ENCODE results near the gene C4BPA.

Gene C4BPA

DNA sequence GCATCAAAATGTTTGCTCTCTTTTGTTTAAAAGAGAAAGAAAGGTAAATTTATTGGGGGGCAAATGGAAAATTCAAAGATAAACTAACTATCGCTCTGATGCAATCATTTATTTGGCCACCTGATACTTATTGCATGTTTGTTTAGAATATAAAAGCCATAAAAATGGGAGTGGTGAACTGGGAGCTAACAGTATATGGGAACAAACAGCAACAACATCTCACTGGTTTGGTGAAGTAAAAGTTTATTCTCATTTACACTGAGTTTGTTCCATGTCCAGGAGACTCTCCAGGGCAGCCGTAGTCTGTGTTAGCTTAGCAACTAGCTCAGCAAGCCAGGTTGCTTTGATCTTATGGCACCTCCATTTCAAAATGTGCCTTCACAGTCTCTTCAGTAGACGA, 20.4 kb downstream of the C4BPA start:
- no peak for DNase-seq (ENCODE audit: low read depth)

DNA sequence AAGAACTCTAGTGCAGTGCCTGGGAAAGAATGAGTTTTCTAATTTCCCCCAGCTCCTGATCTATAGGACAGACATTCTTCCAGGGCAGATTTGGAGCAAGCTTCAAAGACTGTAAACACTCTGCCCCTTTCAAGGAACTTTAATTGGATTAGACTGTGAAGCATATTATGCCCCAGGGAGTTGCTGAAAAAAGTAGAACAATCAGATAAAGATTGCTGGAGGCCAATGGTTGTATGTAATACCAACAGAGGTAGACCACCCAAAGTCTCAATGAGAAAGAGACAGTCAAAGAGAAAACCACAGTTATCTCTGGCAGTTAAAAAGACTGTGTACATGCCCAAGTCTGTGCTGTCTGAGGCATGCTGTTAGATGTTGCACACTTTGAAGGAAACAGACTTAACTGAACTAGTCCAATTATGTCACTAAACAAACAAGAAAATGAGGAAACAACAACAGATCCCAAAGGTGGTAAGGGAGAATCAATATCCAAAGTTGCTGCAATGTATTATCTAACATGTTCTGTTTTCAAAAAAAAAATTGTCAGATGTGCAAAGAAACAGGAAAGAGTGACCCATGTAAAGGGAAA, 24.4 kb downstream of the C4BPA start:
- no peak for DNase-seq (ENCODE audit: low read depth)

DNA sequence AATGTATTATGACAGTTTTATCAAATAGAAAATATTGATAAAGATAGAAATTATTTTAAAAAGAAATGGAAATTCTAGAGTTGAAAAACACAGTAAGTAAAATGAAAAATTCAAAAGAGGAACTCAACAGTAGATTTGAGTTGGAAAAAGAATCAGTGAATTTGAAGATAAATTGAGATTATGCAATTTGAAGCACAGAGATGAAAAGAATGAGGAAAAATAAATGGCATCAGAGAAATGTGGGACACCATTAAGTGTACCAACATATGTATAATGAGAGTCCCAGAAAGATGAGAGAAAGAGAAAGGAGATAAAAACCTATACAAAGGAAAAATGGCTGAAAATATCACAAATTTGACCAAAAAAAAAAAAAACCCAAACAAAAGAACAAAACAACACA, 25.0 kb downstream of the C4BPA start:
- DNase-seq (ENCODE audit: low read depth), result no peak

DNA sequence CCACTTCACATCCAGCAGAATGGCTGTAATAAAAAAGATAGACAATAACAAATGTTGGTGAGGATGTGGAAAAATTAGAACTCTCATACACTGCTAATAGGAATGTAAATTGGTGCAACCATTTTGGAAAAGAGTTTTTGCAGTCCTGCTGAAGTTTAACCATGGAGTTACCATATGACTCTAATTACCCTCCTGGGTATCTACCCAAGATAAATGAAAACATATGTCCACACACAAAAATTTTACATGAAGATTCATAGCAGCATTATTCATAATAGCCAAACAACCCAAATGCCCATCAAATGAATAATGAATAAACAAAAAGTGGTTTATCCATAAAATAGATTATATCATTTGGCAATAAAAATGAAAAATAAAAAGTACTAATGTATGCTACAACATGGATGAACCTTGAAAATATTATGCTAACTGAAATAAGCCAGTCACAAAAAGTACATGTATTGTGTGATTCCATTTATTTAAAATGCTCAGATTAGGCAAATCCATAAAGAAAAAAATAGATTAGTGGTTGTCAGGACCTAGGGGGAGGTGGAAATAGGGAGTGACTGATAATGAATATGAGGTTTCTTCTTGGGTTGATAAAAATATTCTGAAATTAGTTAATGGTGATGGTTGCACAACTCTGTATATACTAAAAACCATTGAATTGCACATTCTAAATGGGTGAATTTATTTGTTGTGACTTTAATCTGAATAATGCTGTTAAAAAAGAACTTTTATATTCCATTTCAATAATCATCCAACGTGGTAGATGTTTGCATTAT, 26.4 kb downstream of the C4BPA start:
- DNase-seq (ENCODE audit: low read depth), result no peak

DNA sequence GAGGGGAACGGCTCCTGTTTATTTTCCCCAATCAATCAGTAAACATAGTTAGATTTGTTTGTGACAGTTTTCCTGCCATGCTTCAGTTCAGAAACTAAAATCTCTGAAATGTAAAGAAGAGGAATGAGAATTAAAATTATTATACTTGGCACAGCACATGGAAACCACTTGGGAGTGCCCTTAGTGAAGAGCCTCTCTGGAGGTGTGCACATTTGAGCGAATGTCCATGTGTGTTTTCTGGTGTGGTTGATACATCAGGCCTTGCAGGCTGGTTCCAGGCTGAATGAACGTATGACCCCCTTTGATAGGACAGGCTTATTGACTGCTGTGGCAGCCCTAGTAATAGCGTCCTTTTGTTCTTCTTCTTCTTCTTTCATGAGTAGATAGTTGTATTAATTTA, 27.1 kb downstream of the C4BPA start:
- no peak for DNase-seq (ENCODE audit: low read depth)

DNA sequence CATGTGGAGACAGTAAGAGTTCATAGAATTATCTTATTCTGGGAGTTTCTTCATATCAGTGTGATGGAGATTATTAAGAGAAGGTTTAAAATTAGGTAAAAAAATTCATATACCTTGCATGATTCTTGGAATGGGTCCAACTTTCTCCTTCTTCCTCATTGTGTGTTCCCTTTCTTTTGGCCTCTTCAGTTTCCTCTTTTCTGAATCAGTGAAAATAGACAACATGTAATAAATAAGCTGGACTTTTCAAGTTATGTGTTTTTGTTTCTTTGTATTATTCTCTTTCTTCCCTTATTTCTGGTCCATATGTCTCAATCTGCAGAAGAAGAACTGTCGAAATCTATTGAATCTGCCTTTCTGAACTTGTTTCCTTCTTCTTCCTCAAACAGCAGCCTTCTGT, 30.5 kb downstream of the C4BPA start:
- DNase-seq (ENCODE audit: low read depth), result no peak

DNA sequence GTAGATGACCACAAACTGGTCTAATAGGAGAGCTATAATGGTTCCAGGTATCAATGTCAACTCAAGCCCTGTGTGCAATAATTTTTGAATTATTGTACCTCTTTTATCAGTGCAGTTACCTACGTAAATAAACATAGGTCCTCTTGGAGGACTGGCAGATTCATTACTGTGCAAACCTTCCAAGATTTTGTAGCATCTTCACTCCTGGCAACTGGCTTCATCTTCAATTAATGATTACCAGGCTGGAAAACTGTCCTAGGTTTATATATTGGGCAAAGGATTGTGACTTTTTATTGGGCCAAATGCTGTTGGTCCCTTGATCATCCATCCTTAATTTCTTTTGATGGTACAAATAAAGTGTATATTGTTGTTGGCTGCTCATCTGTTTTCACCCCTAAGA, 35.6 kb downstream of the C4BPA start:
- DNase-seq (ENCODE audit: low read depth), result no peak

DNA sequence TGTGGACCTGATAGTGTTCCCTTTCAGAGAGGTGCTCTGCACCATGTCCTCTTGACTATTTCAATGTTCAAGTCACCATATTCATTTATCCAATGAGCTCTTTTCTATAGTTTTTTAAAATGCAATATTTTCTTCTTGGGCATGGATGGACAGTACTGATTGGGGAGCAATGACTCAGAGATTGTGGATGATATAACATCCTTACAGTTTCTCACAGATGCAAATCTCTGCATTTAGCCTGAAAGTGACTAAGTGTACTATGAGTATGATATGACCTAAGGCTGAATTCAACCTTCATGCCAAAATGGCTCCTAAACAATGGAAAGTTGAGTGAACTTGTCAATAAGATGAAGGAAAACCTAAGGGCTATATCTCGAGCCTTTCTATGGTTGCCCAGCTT, 36.5 kb downstream of the C4BPA start:
- DNase-seq (ENCODE audit: low read depth), result no peak

DNA sequence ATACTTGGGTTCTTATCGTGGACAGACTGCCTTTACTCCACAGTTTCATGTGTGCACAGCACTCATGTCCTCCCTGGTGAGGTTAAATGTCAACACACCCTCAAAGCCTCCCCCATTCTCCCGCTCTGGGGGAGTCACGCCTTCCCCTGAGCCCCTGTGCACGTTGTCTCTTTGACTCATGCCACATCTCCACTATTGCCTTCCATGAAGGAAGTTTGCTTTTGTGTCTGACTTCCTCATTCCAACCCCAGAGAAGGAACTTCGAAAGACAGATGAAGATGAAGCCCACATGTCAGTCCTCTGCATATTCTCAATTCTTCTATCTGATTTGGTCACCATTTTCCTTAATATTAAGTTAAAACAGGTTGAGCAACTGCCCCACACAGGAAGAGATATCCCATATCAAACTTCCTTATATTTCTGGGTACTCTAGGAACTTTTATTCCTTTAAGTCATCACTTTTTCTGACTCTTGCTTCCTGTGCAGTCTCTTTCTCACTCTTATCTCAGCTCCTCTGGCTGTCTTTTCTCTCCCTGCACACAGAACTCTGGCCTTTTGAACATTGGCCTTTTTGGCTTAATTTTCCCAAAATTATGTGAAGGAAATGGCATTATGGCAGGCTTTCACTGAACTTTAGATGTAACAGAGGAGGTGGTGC, 41.5 kb downstream of the C4BPA start:
- DNase-seq (ENCODE audit: low read depth), result no peak

DNA sequence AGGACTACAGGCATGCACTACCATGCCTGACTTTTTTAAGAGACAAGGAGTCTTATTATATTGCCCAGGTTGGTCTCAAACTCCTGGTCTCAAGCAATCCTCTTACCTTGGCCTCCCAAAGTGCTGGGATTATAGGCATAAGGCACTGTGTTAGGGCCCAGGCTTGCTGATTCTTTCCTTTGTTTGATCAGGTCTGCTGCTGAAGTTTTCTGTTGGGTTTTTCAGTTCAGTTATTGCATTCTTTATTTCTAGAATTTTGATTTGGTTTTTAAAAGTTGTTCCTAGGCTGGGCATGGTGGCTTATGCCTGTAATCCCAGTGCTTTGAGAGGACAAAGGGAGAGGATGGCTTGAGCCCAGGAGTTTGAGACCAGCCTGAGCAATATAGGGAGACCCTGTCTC, 47.9 kb downstream of the C4BPA start:
- no peak for DNase-seq (ENCODE audit: low read depth)

DNA sequence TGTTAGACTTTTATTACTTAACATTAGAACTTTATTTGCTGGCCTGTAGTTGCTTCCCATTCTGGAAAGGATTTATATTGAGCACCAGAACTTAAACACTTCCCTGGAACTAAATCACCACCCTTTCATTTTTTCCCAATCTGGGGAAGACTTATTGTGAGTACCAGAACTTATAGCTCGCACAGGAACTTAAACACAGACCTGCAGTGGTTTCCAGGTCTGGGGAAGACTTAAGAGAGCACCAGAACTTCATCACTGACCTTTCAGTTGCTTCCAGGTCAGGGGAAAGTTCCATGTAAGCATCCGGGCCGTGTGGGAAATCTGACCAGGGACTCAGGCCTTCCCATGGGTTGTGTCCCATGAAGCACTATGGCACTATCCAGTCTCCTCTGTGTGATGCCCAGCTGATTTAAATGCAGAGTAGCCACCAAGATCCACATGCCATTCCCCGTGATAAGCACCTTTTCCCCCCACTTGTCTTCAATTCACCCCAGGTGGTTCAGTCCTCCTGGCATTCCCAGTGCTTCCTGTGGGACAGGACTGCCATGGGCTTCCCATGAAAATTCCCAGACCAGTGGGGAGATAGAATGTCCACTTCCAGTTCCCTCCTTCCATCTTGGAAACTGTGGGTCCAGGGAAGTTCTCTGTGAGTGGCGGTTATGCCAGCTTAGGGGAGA, 48.9 kb downstream of the C4BPA start:
- no peak for DNase-seq (ENCODE audit: low read depth)

DNA sequence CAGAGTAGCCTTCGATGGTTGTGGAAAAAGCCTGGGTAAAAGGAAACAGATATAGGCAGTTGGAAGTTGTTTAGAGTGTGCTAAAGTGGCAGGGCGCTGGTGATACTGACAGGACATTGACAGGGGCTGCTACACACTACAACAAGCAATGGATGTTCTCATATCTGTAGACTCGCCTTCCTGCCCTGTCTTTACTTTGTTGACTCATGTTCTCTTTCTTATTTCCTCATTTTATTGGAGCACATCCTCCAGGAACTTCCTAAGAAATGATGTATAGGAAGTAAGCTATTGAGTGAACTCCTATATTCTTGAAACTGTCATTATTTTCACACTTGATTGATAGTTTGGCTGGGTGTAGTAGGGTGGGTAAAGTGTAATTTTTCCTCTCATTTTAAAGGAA, 51.0 kb downstream of the C4BPA start:
- no peak for DNase-seq (ENCODE audit: low read depth)

DNA sequence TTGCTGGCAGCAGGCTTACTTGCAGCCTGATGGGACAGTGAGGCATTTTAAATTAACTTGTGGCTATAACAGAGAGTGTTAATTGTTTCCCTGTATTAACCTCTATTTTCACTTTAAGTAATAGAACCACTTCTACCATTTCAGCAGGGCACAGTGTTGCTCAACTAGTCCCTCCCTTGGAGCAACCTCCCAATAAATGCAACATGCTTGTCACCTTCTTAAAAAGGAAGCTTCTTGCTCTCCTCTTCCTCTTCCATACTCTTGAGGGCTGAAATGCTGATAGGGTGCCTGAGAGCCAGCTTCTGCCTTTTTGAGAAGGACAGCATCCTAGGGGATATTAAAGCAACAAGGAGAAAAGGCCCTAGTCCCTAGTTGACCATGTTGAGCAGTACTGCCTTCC, 52.1 kb downstream of the C4BPA start:
- DNase-seq (ENCODE audit: low read depth), result no peak

DNA sequence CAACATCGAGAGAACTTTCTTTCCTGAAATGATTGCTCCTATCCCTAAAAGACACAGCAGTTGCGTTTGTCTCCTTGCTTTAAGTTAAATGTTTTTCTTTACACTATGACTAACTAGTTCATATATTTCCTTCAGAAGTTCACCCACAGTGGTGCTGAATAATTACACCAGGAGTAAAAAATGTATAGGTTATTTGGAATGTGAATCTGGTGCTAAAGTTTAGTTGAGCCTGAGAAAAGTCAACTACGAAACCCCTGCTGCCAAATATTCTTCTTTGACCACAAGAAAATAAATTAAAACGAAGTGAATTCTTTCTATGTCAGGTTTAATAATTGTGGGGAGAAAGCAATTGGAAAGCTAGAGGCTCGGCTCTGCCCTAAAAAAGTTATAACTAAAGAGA, 52.8 kb downstream of the C4BPA start:
- no peak for DNase-seq (ENCODE audit: low read depth)

DNA sequence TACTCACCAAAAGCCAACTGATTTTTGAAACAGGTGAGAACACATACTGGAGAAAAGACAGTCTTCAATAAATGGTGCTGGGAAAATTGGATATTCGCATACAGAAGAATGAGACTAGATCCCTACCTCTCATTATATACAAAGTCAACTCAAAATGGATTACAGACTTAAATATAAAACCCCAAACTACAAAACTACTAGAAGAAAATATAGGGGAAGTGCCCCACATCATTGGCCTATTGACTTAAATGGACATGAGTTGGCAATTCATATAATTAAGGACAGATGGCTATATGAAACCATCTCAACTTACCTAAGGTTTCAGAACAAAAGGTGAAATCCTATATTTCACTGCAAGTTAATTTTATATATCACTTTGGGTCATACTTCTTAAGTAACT, 60.1 kb downstream of the C4BPA start:
- no peak for DNase-seq (ENCODE audit: low read depth)

DNA sequence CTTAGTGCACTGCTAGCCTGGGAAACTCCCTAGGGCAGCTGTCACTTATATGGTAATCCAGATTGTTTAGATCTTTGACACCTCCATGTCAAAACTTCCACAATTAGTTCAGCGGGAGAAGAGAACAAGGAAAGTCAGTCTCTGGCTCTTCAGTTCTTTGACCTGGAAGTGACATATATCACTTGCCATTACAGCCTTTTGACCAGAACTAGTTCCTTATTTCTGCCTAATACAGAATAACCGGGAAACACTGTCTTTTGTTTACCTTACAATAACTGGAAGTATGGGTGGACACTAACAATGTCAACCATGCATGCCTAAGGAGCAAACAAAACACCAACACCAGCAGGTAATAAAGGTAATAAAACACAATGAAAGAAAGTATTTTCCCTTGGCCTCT, 68.3 kb downstream of the C4BPA start:
- no peak for DNase-seq (ENCODE audit: low read depth)

DNA sequence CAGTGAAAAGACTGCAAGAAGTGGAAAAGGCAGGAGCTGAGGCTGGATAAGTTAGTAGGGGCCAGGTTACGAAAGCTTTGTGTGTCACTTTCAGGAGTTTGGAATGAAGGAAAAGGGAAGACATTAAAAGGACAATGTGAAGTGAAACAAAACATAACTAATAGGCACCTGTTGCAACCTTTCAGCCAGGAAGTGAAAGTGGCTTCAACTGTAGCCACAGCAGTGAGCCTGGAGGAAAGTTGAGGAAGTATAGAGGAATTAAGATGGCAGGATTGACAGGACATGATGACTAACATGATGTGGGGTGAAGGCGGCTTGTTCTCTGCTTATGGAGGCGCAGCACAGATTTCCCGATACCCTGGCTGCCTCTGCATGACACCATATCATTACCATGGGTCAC, 68.9 kb downstream of the C4BPA start:
- no peak for DNase-seq (ENCODE audit: low read depth)

DNA sequence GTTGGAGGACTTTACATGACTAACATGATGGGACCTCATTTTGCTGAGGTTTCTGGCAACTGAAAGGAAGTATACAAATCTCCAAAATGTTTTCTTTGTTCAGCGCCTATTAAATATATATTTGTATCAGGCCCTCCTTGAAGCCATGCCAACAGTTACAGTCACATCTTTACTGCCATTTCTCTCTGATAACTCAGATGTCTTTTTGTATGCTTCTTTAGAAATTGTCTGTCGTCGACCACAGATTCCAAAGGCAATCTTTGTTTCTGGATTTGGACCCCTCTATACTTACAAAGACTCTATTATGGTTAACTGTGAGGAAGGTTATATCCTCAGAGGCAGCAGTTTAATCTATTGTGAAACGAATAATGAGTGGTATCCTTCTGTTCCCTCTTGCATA, 69.4 kb downstream of the C4BPA start:
- DNase-seq (ENCODE audit: low read depth), result no peak

DNA sequence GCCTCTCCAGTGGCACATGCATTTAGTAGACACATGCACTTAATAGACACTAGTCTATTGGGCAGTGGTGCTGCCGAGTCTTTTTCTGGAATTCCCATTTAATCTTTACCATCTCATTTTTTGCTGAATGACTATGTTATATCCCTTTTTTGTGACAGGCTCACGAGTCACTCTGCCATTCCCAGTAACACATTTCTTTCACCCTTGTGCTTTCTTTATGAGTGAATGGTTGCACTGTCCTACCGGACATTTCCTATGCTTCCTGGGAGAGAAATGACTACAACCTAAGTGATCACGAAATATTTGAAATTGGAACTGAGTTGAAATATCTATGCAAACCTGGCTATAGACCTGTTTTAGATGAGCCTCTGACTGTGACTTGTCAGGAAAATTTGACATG, 70.9 kb downstream of the C4BPA start:
- DNase-seq (ENCODE audit: low read depth), result no peak

DNA sequence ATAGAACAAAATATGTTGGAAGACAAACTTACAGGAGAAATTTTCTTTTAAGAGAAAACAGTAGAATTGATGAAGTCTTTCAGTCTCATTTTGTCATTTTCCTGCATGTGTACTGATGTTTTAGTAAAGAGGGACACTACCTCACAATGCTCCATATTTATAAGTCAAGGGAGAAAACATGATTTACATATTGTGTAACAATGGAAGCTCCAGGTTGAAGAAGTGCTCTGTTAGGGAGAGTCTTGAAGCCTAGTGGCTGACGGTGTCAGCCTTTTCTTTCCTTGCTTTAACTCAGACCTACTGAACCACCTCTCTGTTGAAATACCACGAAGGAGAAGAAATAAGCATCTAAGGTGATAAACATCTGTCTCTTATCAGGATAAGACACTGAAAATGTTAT, 75.0 kb downstream of the C4BPA start:
- no peak for DNase-seq (ENCODE audit: low read depth)

DNA sequence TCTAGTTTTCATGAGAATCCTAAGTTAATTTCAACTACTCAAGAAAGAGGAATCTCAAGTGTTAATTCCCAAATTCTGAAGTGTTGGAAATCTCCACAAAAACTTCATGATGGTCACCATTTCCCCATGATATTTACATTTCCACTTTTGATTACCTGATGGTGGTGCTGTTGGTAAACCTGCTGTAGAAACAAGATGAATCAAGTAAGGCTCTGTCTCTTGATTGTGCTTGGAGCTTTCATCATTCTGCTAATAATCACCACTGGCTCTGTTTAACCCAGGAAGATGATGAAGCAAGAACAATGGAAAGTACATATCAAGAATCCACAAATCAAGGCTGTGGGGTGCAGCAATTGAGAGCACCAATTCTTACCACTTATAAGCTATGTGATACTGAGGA, 77.8 kb downstream of the C4BPA start:
- no peak for DNase-seq (ENCODE audit: low read depth)

DNA sequence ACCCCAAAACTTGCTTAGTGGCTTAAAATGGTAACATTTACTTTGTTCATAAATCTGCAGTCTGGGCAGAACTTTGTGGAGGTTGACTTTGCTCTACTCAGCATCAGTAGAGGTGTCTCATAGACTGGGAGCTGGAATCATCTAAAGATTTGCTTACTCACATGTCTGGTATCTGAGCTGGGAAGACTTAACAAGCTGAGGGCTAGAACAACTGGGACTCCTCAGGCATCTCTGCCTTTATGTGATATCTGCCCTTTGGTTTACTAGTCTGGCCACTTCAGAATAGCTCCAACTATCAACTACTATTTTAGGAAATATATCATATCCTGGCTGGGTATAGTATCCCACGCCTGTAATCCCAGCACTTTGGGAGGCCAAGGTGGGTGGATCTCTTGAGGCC, 82.5 kb downstream of the C4BPA start:
- DNase-seq (ENCODE audit: low read depth), result no peak

DNA sequence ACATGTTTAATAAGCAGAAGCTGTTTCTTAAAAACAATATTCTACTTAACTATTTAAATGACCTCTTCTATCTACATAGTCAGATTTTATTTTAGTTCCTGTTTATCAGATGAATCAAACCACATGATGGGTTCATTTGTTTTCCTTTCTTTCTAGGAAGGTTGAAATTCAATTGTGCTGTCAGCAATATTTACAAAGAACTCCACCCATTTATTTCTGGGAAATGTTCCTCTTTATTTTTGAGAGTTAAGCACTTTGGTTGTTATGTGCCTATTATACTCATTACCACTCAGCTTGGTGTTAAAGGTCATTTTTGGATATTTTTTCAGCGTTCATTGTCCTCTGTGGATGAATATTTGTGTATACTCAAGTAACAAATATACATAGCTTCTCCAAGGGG, 84.9 kb downstream of the C4BPA start:
- no peak for DNase-seq (ENCODE audit: low read depth)
